GM12878 (cell line): ENCODE results near the gene VCAN.

Source experiments
- CBX5 ChIP-seq: sonication (generic); IDR thresholded peaks from 2 replicates; pipeline ENCODE4 v1.6.1; 2016; ENCODE audit warnings: low read depth, moderate library complexity, mild to moderate bottlenecking, inconsistent platforms
- CTCF ChIP-seq, 3 experiments: IDR thresholded peaks in 2 of 3; conservative IDR thresholded peaks in 1 of 3; 2 replicates each; pipeline ENCODE4 v1.5.1; 2011; ENCODE audit warnings: low read depth in 3 of 3, low read length in 3 of 3, mild to moderate bottlenecking in 3 of 3, control low read depth in 2 of 3, moderate library complexity in 2 of 3, inconsistent platforms in 1 of 3, mixed read lengths in 1 of 3; ENCODE audit not compliant: control insufficient read depth in 2 of 3, insufficient read depth in 1 of 3; ENCODE audit errors: extremely low read depth in 1 of 3
- EZH2 ChIP-seq: IDR thresholded peaks from 2 replicates; pipeline ENCODE4 v1.6.1; 2012; ENCODE audit warnings: low read depth, mild to moderate bottlenecking, control low read depth, inconsistent platforms, low read length, borderline replicate concordance; ENCODE audit not compliant: control insufficient read depth
- JUND ChIP-seq: IDR thresholded peaks from 2 replicates; pipeline ENCODE4 v1.6.1; 2012; ENCODE audit warnings: low read depth, mild to moderate bottlenecking, low read length, improper control_type of control experiment, moderate library complexity
- POLR2A ChIP-seq: IDR thresholded peaks from 2 replicates; pipeline ENCODE4 v1.6.1; 2011; ENCODE audit warnings: low read depth, mild to moderate bottlenecking, low read length
- POLR2AphosphoS5 ChIP-seq: IDR thresholded peaks from 2 replicates; pipeline ENCODE4 v1.6.1; 2011; ENCODE audit warnings: mild to moderate bottlenecking, low read length, inconsistent platforms
- RB1 ChIP-seq: fragments of 450-650 bp; formaldehyde crosslinking; IDR thresholded peaks from 2 replicates; pipeline ENCODE4 v1.6.1; 2017; ENCODE audit warnings: mild to moderate bottlenecking, borderline replicate concordance
- SIX5 ChIP-seq: IDR thresholded peaks from 2 replicates; pipeline ENCODE4 v1.6.1; 2011; ENCODE audit warnings: mild to moderate bottlenecking, low read depth, low read length, moderate library complexity; ENCODE audit not compliant: severe bottlenecking
- SMC3 ChIP-seq: IDR thresholded peaks from 2 replicates; pipeline ENCODE4 v1.6.1; 2011; ENCODE audit warnings: low read length, improper control_type of control experiment, borderline replicate concordance
- TAF1 ChIP-seq: IDR thresholded peaks from 2 replicates; pipeline ENCODE4 v1.6.1; 2011; ENCODE audit warnings: mild to moderate bottlenecking, low read depth, low read length, borderline replicate concordance

- TF ChIP-seq CTCF (IDR thresholded peaks at IDR 0.05 in 2 of 3, conservative IDR thresholded peaks at IDR 0.05 in 1 of 3; ENCODE audit: control insufficient read depth in 2 of 3, extremely low read depth in 1 of 3, insufficient read depth in 1 of 3, low read depth in 3 of 3, low read length in 3 of 3): no peak
- no peak for TF ChIP-seq RB1
- no peak for TF ChIP-seq EZH2
- no peak for TF ChIP-seq SMC3
- no peak for TF ChIP-seq POLR2AphosphoS5
- no peak for TF ChIP-seq TAF1
- no peak for TF ChIP-seq CBX5
- TF ChIP-seq SIX5: no peak
- TF ChIP-seq POLR2A: no peak
- no peak for TF ChIP-seq JUND
Observed at GRCh38 chr5:83595217-83595616, 123.7 kb downstream of the VCAN start.
